HepG2 (cell line): ENCODE measurements around the gene GAB3. TPM values are rescaled to one million over a fixed set of nuclear protein-coding genes. Genes with fewer than 3 reads are reported as not detected.

Source experiments
- ATAC-seq: fragments of 200-7000 bp; cut with Tn5 transposase; 3 replicates; pipeline ENCODE4 v1.9.1; 2020; ENCODE audit warnings: mild to moderate bottlenecking, moderate library complexity
- BruUV-seq: library from RNA; stranded (reverse); fragments of 400-500 nt; replicated peaks from 2 replicates; lab custom pipeline; 2021; lab: Mats Ljungman, UMichigan
- CTCF ChIA-PET: fragments of 300-600 bp; formaldehyde crosslinking; extraction: SDS; loops from one replicate; lab custom pipeline; 2021; ENCODE audit warnings: low total read pairs, inconsistent platforms, low intra/inter-chr PET ratio; lab: Yijun Ruan, JAX
- POLR2A ChIA-PET: fragments of 350-600 bp; sonication (Branson Sonifier 250); formaldehyde crosslinking; loops from one replicate; lab custom pipeline; 2020; ENCODE audit warnings: antibody characterized with exemption, inconsistent platforms; lab: Yijun Ruan, JAX
- DNase-seq: peaks from one replicate; pipeline ENCODE4 v3.0.0-alpha.2; 2015; ENCODE audit warnings: low spot score
- FAIRE-seq: peaks from 3 replicates; lab custom pipeline; 2011; peaks lifted over from hg19 to GRCh38; lab: Jason Lieb, UNC
- H2AFZ ChIP-seq: one replicate; pipeline ENCODE4 v1.6.1; 2011; ENCODE audit warnings: low read length, inconsistent platforms
- H3K27ac ChIP-seq: fragments of 300-600 bp; 3 replicates; pipeline ENCODE4 v1.8.0; 2011; ENCODE audit warnings: mixed run types, mild to moderate bottlenecking, mixed read lengths, low read length, inconsistent platforms; ENCODE audit not compliant: insufficient read depth; ENCODE audit errors: extremely low read length
- H3K27me3 ChIP-seq, 2 experiments: fragments of 200-600 bp in 1 of 2; 2 replicates in 1 of 2; 3 replicates in 1 of 2; pipeline versions ENCODE4 v1.6.0 to v1.8.0; 2011; ENCODE audit warnings: low read length in 2 of 2, mild to moderate bottlenecking in 2 of 2, moderate library complexity in 2 of 2, inconsistent platforms in 1 of 2; ENCODE audit not compliant: insufficient read depth in 2 of 2, control insufficient read depth in 1 of 2
- H3K36me3 ChIP-seq, 2 experiments: fragments of 200-600 bp in 1 of 2; replicated peaks in 1 of 2; 2 replicates in 1 of 2; 3 replicates in 1 of 2; pipeline versions ENCODE4 v1.5.1 to v1.8.0; 2011; ENCODE audit warnings: low read length in 2 of 2, inconsistent platforms in 1 of 2; ENCODE audit not compliant: insufficient read depth in 2 of 2, control insufficient read depth in 1 of 2
- H3K4me1 ChIP-seq: 2 replicates; pipeline ENCODE4 v1.5.1; 2012; ENCODE audit warnings: low read length, inconsistent platforms; ENCODE audit not compliant: insufficient read depth
- H3K4me2 ChIP-seq: 2 replicates; pipeline ENCODE4 v1.6.0; 2011; ENCODE audit warnings: low read depth, low read length, inconsistent platforms
- H3K4me3 ChIP-seq, 3 experiments: fragments of 200-600 bp in 1 of 3; sonication (generic), shearing (Covaris generic) in 1 of 3; replicated peaks in 1 of 3; 2 replicates each; pipeline ENCODE4 v1.5.1; 2011 to 2016; ENCODE audit warnings: low read length in 3 of 3, inconsistent platforms in 2 of 3, low read depth in 2 of 3, mild to moderate bottlenecking in 2 of 3, control low read depth in 1 of 3, mixed read lengths in 1 of 3; ENCODE audit not compliant: insufficient read depth in 1 of 3
- H3K79me2 ChIP-seq: one replicate; pipeline ENCODE4 v1.6.1; 2011; ENCODE audit warnings: low read length, inconsistent platforms; ENCODE audit not compliant: insufficient read depth
- H3K9ac ChIP-seq: 2 replicates; pipeline ENCODE4 v1.6.0; 2011; ENCODE audit warnings: mild to moderate bottlenecking, low read depth, low read length, inconsistent platforms; ENCODE audit not compliant: insufficient read depth
- H3K9me3 ChIP-seq: 2 replicates; pipeline ENCODE4 v1.5.1; 2012; ENCODE audit warnings: mild to moderate bottlenecking, low read length
- H4K20me1 ChIP-seq: 2 replicates; pipeline ENCODE4 v1.6.0; 2011; ENCODE audit warnings: inconsistent platforms, mild to moderate bottlenecking, low read length, moderate library complexity; ENCODE audit not compliant: insufficient read depth
- ARNT2 ChIP-seq: sonication (generic); formaldehyde crosslinking; IDR thresholded peaks from 2 replicates; pipeline ENCODE4 v1.8.0; 2022; ENCODE audit warnings: mild to moderate bottlenecking, low read depth, missing genetic modification reagents, moderate library complexity
- CBX1 ChIP-seq: IDR thresholded peaks from one replicate; pipeline ENCODE4 v1.6.1; 2016; ENCODE audit warnings: antibody characterized with exemption, low read depth
- DMTF1 ChIP-seq: sonication (generic); formaldehyde crosslinking; IDR thresholded peaks from 2 replicates; pipeline ENCODE4 v1.4.0; 2020; ENCODE audit warnings: mild to moderate bottlenecking, missing genetic modification reagents
- EZH2 ChIP-seq: conservative IDR thresholded peaks from 2 replicates; pipeline ENCODE4 v1.6.1; 2012; ENCODE audit warnings: mild to moderate bottlenecking, low read depth, low read length, moderate library complexity
- IKZF1 ChIP-seq: fragments of 450-650 bp; IDR thresholded peaks from 2 replicates; pipeline ENCODE4 v1.7.1; 2016
- MLX ChIP-seq: IDR thresholded peaks from 2 replicates; pipeline ENCODE4 v1.6.1; 2016
- PHF8 ChIP-seq: sonication (generic); formaldehyde crosslinking; IDR thresholded peaks from 2 replicates; pipeline ENCODE4 v1.5.0; 2020; ENCODE audit warnings: missing genetic modification reagents
- RCOR2 ChIP-seq: IDR thresholded peaks from 2 replicates; pipeline ENCODE4 v1.6.1; 2016; ENCODE audit warnings: missing biosample characterization, missing genetic modification reagents
- SNAPC2 ChIP-seq: sonication (generic); formaldehyde crosslinking; IDR thresholded peaks from 2 replicates; pipeline ENCODE4 v1.8.1; 2022; ENCODE audit warnings: mild to moderate bottlenecking, missing genetic modification reagents
- SRSF9 ChIP-seq: fragments of 200-400 bp; formaldehyde crosslinking; IDR thresholded peaks from 2 replicates; pipeline ENCODE4 v1.6.1; 2018; ENCODE audit warnings: borderline replicate concordance, mild to moderate bottlenecking, low read depth, low read length; ENCODE audit not compliant: insufficient read depth, poor library complexity, severe bottlenecking
- TSC22D2 ChIP-seq: sonication (generic); formaldehyde crosslinking; IDR thresholded peaks from 2 replicates; pipeline ENCODE4 v1.5.1; 2020; ENCODE audit warnings: missing genetic modification reagents, mild to moderate bottlenecking, borderline replicate concordance
- ZBTB39 ChIP-seq: sonication (generic); formaldehyde crosslinking; IDR thresholded peaks from 2 replicates; pipeline ENCODE4 v1.5.0; 2020; ENCODE audit warnings: missing genetic modification reagents
- ZEB1 ChIP-seq: IDR thresholded peaks from 2 replicates; pipeline ENCODE4 v1.6.1; 2012; ENCODE audit warnings: mild to moderate bottlenecking, low read depth, inconsistent platforms; ENCODE audit not compliant: insufficient replicate concordance
- ZNF337 ChIP-seq: sonication (generic); formaldehyde crosslinking; IDR thresholded peaks from 2 replicates; pipeline ENCODE4 v1.5.1; 2020; ENCODE audit warnings: missing genetic modification reagents, low read depth, mild to moderate bottlenecking, borderline replicate concordance
- ZNF503 ChIP-seq: sonication (generic); formaldehyde crosslinking; IDR thresholded peaks from 2 replicates; pipeline ENCODE4 v1.4.0; 2020; ENCODE audit warnings: missing genetic modification reagents
- ZNF790 ChIP-seq: sonication (generic); formaldehyde crosslinking; IDR thresholded peaks from 2 replicates; pipeline ENCODE4 v1.8.0; 2022; ENCODE audit warnings: missing genetic modification reagents, mild to moderate bottlenecking, borderline replicate concordance
- WGBS: methylation state at CpG from one replicate; pipeline ENCODE4 v1.1.6; 2017; ENCODE audit warnings: low lambda C conversion rate; 5-methylcytosine and 5-hydroxymethylcytosine counted together
- in situ Hi-C: cut with HindIII; loops from 2 replicates; pipeline ENCODE4 v1.10.0; 2017; ENCODE audit warnings: low pct_unique_long_range_greater_than_20kb; ENCODE audit not compliant: extremely low pct_ligation_motif_present
- intact Hi-C: fragments of 100-400 bp; cut with micrococcal nuclease; formaldehyde crosslinking; loops from one replicate; pipeline ENCODE4 v1.10.0; 2022; ENCODE audit not compliant: unreplicated experiment
- polyA plus RNA-seq, 8 experiments: library from polyadenylated mRNA; depleted of rRNA in 3 of 8; stranded (reverse) in 7 of 8; unstranded in 1 of 8; fragments of >200 nt; fragmentation: Illumina TruSeq in 4 of 8; extraction: Trizol in 4 of 8; gene quantifications; 2 replicates each; pipeline versions ENCODE4 v1.2.1 to v1.2.3, GENCODE V29; 2011 to 2016; ENCODE audit warnings: low read depth in 4 of 8, missing spikeins in 1 of 8, mixed read lengths in 1 of 8; ENCODE audit not compliant: insufficient read depth in 1 of 8
- total RNA-seq, 5 experiments: library from RNA; depleted of rRNA; stranded (reverse); fragments of >200 nt; fragmentation: Illumina TruSeq; extraction: Trizol; gene quantifications; 2 replicates each; pipeline ENCODE4 v1.2.3, GENCODE V29; 2016; ENCODE audit warnings: low read depth in 1 of 5

Gene GAB3
- total and polyA plus RNA-seq, 2 of the 13 experiments (the other 11 are each of a cell fraction or from before 2014, with no cell fraction given), result not detected

- intact Hi-C loops (no loop called here), in situ Hi-C loops (no loop called here)
- H3K4me3 ChIP-seq, result no peak overlapping the region
- H3K79me2 ChIP-seq, result no peaks in the 10 kb centered on the region
- CTCF ChIA-PET, result no interaction called here
- H4K20me1 ChIP-seq, result no peaks in the 10 kb centered on the region
- ATAC-seq, result no peak
- no TSS peak for BruUV-seq
- no peak overlapping the region for H3K9ac ChIP-seq
- no peak for DNase-seq
- H3K36me3 ChIP-seq, result no peaks in the 10 kb centered on the region
- no peak overlapping the region for H3K27ac ChIP-seq
- POLR2A ChIA-PET, result no interaction called here
- H3K27me3 ChIP-seq, result no peaks in the 10 kb centered on the region
- no peaks in the 10 kb centered on the region for H3K9me3 ChIP-seq
- no peak for FAIRE-seq
- no peak overlapping the region for H3K4me2 ChIP-seq
- no peak overlapping the region for H2AFZ ChIP-seq
- H3K4me1 ChIP-seq, result no peaks in the 10 kb centered on the region
- no CpG with 5 or more reads among the region's 5 CpGs for WGBS
- TF ChIP-seq RCOR2 (CRISPR knock-in tag), result no peak
- no peak for TF ChIP-seq TSC22D2 (CRISPR knock-in tag)
- no peak for TF ChIP-seq ZEB1
- no peak for TF ChIP-seq IKZF1
- no peak for TF ChIP-seq ZNF503 (CRISPR knock-in tag)
- no peak for TF ChIP-seq ARNT2 (CRISPR knock-in tag)
- no peak for TF ChIP-seq ZNF337 (CRISPR knock-in tag)
- TF ChIP-seq DMTF1 (CRISPR knock-in tag), result no peak
- no peak for TF ChIP-seq SRSF9
- no peak for TF ChIP-seq CBX1
- no peak for TF ChIP-seq SNAPC2 (CRISPR knock-in tag)
- no peak for TF ChIP-seq PHF8 (CRISPR knock-in tag)
- TF ChIP-seq ZNF790, result no peak
- no peak for TF ChIP-seq EZH2
- TF ChIP-seq ZBTB39 (CRISPR knock-in tag), result no peak
- TF ChIP-seq MLX, result no peak
Measured at GRCh38 chrX:154715825-154716224, 35.1 kb downstream of the GAB3 start.
